NCI-H460 (cell line): Measurements from ENCODE around the gene CDK5RAP3. TPM values are rescaled to one million over a fixed set of nuclear protein-coding genes. Genes with fewer than 3 reads are reported as not detected.
A peak's percentile ranks its signal among the peaks of the same experiment; 100 is the strongest.

ENCODE experiments used
- DNase-seq: peaks from one replicate; pipeline ENCODE4 v3.0.0-alpha.2; 2016; ENCODE audit warnings: low read depth; ENCODE audit errors: extremely low read depth
- total RNA-seq: library from RNA; depleted of rRNA; stranded (reverse); fragments of >200 nt; shearing (Covaris generic); gene quantifications from 2 replicates; pipeline ENCODE4 v1.2.3, GENCODE V29; 2014

CDK5RAP3 gene
- total RNA-seq, 1 experiment from 2014 or later = 75.2 TPM

DNA sequence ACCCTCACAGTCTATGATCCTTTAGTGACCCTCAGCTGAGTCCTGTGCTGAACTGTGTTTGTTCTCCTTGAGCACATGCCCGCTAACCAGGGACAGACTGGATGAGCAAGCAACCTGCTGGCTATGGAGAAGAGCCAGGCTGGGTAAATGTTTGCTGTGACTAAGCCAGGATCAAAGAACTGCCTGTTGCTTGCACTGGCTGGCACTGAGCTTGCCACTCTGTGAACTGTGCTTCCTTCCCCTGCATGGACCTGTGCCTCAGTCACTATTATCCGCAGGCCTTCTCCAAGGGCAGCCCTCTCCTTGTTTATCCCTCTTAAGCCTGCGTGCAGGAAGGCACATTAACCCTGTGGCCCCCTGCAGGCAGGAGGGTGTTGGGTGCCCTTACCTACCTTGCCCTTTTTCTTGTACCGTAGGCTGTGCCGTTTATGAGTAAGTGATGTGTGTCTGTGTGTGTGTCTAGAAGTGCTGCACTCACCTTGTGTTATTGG, 22.2 kb upstream of the CDK5RAP3 start:
- no peak for DNase-seq

- DNase-seq = peak; percentile 64
Measured at GRCh38 chr17:47949197-47949759, 21.6 kb upstream of the CDK5RAP3 start.

DNA sequence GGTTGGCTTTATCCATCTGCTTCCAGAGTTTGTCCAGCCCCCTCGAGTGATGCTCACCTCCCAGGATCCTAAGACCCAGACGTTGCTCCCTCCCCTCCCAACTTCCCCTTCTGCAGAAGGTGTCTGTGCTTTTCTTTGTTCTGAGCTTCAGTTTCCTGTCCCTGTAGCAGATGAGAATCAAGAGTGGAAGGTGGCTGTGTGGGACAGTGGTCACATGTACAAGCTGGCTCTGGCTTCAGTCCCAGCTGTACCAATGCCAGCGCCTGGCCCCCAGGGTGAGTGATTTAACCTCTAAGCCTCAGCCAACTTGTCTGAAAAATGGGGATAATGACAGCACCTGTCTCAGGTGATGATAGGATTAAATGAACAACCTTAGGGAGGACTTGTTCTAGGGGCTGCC, 21.0 kb upstream of the CDK5RAP3 start:
- DNase-seq = no peak

DNA sequence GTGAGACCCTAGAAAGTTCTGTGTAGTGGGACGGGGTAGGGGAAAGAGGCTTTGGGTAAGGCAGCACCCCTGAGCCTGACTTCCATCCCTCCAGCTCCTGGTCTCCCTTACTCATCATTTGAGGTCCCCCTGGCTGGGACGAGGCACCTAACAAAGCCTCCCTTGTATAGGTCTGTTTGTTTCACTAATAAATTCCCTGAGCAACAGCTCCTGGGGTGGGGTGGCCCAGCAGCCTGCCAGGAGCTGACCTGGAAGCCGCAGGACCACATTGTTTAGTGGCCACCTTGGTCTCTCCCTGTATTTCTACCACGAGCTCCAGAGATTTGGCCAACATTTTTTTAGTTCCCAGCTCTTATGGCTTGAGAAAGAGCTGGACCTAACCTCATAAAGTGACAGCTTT, 20.5 kb upstream of the CDK5RAP3 start:
- DNase-seq = no peak

- no peak for DNase-seq
Measured at GRCh38 chr17:47952171-47953021, 18.5 kb upstream of the CDK5RAP3 start.

- no peak for DNase-seq
Measured at GRCh38 chr17:47953909-47954308, 17.0 kb upstream of the CDK5RAP3 start.

DNA sequence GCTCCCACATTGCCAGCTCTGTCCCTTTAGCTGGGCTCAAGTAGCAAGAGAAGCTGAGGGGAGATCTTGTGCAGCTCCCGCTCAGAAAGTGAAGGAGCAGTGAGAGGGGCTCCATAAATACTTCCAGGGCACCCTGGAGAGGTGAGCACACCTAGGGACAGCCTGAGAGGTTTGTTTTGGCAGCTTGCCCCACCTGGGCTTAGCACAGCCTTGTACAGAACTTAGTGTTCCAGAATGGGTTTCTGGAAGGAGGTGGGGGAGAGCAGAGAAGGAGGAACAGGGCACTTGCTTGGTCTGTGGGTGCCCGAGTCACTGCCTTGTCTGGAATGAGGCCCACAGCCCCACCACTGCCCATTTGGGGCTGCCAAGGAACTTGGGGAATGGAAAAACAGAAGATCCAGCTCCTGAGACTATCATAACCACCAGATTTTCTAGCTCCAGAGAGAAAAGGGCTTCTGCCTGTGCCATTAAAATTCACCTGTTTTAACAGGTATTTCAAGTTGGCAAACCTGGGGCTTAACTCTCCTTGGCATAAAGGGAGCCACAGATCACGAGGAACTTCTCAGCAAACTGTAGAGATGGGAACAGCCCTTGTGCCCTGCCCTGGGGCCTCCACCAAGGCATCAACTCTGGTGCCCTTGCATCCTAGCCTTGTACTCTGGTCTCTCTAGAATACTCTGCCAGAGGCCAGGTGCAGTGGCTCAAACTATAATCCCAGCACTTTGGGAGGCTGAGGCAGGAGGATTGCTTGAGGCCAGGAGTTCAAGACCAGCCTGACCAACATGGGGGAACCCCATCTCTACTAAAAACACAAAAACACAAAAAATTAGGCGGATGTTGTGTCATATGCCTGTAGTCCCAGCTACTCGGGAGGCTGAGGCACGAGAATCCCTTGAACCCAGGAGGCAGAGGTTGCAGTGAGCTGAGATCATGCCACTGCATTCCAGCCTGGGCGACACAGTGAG, 15.1 kb upstream of the CDK5RAP3 start:
- DNase-seq = no peak

DNA sequence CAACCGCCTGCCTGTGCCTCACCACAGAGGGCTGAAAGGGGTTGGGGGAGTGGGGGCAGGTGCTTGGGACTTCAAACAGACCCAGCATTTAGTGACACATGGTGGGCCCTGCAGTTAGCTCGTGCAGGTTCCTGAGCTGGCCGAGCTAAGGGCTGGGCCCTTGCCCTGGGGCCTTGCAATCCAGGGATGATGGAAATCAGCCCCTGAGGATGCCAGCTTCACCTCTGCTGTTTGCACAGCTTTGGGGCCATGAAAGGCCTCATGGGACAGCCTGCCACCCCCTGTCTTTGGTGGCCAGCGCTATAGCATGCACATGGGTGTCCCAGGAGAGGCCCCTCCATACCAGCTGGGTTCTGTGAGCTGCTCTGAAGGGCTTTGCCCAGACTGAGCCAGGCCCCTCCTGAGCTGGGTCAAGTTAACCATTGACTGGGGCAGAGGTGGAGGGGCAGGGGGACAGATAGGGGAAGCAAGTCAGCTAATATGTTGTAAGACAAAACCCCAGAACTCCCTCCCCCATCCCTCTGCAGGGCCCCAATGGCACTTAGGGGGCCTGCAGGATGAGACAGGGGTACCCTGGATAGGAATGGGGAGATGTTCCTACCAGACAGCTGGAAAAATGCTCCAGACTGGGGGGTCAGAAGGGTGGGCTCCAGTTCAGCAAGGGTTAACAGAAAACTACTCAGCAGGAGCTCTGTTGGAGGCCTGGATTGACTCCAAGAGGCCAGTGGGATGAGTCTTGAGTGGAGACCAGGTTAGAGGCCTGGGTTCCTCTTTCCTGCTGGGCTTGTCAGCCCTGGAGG, 13.9 kb upstream of the CDK5RAP3 start:
- no peak for DNase-seq

DNA sequence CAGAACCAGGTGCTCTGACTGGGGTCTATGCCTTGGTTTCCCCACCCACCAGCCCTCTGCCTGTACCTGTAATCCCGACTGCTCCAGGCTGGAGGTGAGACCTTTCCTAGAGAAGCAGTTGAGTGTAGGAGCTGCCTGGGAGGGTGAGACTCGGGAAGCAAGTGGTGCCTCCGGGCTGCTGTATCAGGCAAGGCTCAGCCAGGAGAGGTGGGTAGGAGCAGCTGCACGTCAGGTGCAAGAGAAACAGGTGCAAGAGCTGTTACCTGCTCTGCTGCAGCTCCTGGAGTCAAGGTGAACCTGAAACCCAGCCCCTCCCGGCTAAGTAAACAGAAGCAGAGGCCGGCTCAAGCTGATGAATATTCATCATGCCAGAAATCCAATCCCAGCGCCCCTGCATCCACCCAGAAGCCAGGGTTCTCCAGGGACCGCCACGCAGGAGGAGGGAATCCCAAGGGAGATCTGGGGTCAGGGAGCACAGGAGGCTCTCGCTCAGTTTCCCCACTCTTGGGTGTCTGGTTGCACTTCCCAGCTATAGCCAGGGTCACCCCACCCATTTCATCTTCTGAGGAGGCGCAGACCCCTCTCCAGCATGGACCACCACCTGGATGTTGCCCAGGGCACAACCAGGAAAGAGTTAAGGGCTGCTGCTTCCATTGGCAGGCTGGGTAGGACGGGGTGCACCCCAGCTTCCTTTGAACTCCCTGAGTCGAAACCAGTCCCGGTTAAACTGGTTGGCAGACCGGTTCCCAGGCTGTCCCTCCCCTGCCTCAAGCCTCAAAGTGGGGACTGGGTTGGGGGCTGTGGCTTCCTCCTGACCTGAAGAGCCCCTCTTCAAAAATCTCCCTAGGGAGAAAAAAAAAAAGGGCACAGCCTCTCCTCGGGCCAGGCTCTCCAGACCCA, 13.1 kb upstream of the CDK5RAP3 start, which contains the start of gene PRR15L:
PRR15L (minus strand) TSS at position 293 of the 900 bp plus-strand sequence. CDS start 4,649 bp downstream, outside the sequence.
- DNase-seq = no peak

DNA sequence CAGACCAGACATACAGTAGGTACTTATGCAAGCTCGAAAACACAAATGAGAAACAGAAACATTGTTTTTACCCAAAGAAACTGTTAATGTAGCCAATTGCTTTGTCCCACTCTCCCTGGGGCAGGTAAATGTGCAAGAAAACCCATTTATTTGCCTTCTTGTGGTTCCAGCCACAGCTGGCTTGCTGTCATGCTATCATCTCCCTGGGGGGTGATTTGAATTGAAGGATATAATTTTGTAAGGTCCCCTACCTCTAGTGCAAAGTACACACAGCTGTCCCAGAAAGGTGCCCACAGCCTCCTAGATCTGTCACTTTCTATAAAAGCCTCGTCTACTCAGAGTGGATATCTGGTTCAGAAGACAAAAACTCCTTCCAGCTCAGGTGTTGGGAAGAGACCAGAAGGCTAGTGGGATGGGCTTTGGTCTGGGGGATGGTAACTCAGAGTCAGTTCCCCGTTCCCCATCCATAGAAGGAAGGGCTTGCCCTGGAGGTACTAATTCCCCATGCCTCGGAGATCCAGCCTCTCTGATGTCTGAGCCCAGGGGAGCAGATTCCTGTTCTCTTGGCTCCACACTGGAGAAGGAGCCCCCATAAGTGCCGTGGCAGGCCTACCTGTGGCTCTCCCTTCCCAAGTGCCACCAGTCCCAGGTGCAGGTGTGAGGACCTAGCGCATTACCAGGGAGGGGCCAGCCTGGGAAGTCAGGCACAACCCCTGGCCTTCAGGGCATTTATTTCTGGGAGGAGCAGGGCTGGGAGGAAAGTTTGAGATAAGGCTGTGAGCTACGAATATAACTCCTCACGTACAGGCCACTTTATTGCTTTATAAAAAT, 10.9 kb upstream of the CDK5RAP3 start:
- DNase-seq = no peak

DNA sequence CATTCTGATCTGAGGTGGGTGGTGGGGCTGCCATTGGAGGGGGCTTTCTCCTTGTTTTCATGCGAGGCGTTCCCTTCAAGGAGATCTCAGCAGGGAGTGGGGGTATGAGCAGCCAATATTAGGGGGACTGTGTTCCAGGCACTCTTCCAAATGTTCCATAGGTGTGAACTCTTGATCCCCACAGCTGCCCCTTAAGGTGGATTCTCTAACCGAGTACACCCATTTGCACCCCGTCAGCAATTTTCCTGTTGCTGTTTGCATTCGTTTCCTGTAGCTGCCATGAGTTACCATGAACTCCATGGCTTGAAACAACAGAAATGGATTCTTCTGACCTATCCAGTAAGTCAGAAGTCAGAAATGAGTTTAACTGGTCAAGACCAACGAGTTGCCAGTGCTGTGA, 9.5 kb upstream of the CDK5RAP3 start:
- no peak for DNase-seq

- DNase-seq = no peak
Measured at GRCh38 chr17:47962901-47963300, 8.0 kb upstream of the CDK5RAP3 start.

- DNase-seq = no peak
Measured at GRCh38 chr17:47964856-47965255, 6.1 kb upstream of the CDK5RAP3 start.

DNA sequence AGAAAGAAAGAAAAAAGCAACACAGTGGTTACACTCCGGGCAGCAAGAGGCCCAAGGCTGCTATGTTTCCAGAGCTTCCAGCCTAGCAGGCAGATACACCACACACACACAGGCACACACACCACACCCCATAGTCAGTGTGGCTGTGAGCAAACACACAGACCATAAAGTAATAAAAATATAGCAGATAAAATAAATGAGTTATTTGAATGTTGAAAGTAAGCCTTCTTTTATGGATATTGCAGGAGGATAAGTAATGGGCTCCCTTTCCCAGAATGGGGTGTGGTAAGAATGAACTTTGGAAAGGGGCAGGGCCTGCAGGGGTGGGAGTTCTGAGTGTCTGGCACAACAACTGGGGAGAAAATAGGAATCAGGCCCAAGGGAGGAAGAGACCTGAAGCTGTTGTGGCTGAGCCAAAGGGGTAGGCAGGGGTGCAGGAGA, 4.8 kb upstream of the CDK5RAP3 start:
- no peak for DNase-seq

GRCh38 chr17:47967607-47968252, 3.2 kb upstream of the CDK5RAP3 start:
- no peak for DNase-seq

GRCh38 chr17:47968836-47969235, 2.1 kb upstream of the CDK5RAP3 start:
- DNase-seq = no peak

- DNase-seq = no peak
Measured at GRCh38 chr17:47969930-47970724, 786 bp upstream of the CDK5RAP3 start.
